ENCODE data around the gene TTC7B. TPM values are rescaled to one million over a fixed set of nuclear protein-coding genes. Genes with fewer than 3 reads are reported as not detected.

Gene TTC7B
- total RNA-seq, 1 donor from 2014 or later, result 40.3 TPM

DNA sequence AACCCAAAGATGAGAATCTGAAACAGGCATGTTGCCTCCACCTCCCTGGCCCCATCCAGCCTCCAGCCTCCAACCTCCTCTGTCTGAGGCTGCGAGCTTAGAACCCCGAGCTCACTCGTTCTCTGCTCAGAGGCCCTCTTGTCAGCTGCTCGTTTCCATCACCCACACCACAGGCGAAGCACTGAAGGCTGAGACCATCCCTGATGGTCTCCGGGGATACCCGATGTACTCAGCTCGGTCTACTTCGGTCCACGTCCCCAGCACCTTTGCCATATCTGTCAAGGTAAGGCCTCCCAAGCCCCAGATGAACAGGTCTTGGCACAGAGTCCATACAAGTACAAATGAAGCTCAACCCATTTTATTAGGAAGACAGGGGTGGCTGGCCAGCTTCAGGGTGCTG, 72.4 kb downstream of the TTC7B start:
- peaks cover 10% of the 10 kb centered on the region for H3K9me3 Mint-ChIP-seq (ENCODE audit: low read depth)
- no peak for DNase-seq (ENCODE audit: low spot score)
- H3K4me1 Mint-ChIP-seq (ENCODE audit: low read depth), result no peaks in the 10 kb centered on the region
- no peaks in the 10 kb centered on the region for H3K27me3 Mint-ChIP-seq (ENCODE audit: low read depth)
- TF ChIP-seq, protein P1, sequence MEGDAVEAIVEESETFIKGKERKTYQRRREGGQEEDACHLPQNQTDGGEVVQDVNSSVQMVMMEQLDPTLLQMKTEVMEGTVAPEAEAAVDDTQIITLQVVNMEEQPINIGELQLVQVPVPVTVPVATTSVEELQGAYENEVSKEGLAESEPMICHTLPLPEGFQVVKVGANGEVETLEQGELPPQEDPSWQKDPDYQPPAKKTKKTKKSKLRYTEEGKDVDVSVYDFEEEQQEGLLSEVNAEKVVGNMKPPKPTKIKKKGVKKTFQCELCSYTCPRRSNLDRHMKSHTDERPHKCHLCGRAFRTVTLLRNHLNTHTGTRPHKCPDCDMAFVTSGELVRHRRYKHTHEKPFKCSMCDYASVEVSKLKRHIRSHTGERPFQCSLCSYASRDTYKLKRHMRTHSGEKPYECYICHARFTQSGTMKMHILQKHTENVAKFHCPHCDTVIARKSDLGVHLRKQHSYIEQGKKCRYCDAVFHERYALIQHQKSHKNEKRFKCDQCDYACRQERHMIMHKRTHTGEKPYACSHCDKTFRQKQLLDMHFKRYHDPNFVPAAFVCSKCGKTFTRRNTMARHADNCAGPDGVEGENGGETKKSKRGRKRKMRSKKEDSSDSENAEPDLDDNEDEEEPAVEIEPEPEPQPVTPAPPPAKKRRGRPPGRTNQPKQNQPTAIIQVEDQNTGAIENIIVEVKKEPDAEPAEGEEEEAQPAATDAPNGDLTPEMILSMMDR (IDR thresholded peaks at IDR 0.05), result no peak
- H3K4me3 Mint-ChIP-seq (ENCODE audit: unreplicated experiment), result no peak overlapping the region
- H3K36me3 Mint-ChIP-seq (ENCODE audit: low read depth), result peaks cover 24% of the 10 kb centered on the region
- H3K27ac Mint-ChIP-seq (ENCODE audit: unreplicated experiment), result no peak overlapping the region

DNA sequence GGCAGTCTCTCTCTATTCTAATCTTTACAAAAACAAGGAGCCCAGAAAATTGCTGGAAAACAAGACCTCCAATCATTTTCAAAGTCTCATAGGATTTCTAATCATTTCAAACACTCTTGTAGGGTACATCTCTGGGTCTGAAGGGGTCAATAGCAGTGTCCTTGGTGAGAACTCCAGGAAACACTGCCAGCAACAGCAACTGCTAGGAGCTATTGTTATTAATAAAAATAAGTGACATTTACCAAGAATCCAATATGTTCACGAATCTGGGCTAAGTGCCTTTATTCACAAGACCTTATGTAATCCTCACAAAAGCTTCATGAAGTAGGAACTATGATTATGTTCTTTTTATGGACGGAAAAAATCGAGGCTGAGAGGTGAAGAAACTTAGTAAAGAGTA, 72.8 kb downstream of the TTC7B start:
- Mint-ChIP-seq H3K4me3 (ENCODE audit: unreplicated experiment) (no peak overlapping the region), H3K36me3 (ENCODE audit: low read depth) (peaks cover 20% of the 10 kb centered on the region), H3K27me3 (ENCODE audit: low read depth) (no peaks in the 10 kb centered on the region), H3K9me3 (ENCODE audit: low read depth) (peaks cover 6% of the 10 kb centered on the region), H3K4me1 (ENCODE audit: low read depth) (no peaks in the 10 kb centered on the region), H3K27ac (ENCODE audit: unreplicated experiment) (no peak overlapping the region)
- TF ChIP-seq, protein P1 (IDR thresholded peaks at IDR 0.05), result no peak
- no peak for DNase-seq (ENCODE audit: low spot score)

DNA sequence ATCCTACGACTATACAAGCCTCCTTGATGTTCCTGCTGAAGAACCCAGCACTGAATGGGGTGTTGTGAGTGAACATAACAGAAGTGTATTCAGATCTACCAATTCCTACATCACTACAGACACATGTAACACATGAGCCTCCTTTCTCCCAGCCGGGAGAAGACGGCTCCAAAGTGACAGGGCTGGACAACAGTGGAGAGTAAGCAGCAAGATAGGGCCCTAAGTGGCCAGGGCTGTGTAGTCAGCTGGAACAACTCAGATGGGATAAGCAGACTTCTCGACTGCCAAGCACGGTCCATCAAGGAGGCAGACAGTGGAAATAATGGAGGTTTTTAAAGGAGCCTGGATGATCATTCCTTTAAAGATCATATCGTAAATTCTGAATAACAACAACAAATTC, 73.5 kb downstream of the TTC7B start:
- H3K27ac Mint-ChIP-seq (ENCODE audit: unreplicated experiment), result no peak overlapping the region

DNA sequence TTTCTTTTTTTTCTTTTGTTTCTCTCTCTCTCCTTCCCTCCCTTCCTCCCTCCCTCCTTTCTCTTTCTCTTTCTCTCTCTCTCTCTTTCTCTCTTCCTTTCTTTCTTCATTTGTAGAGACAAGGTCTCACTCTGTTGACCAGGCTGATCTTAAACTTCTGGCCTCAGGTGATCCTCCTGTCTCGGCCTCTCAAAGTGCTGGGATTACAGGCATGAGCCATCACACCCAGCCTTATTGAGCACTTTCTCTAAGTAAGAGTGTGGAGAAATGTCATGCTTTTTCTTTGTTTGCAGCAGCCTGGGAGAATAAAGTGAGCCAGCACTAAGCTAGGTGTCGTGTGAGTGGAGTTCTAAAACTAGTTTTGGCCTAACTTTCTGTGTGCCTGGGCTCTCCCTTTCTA, 74.0 kb downstream of the TTC7B start:
- Mint-ChIP-seq H3K27ac (ENCODE audit: unreplicated experiment) (no peak overlapping the region), H3K27me3 (ENCODE audit: low read depth) (no peaks in the 10 kb centered on the region), H3K9me3 (ENCODE audit: low read depth) (peaks cover under 1% of the 10 kb centered on the region), H3K4me1 (ENCODE audit: low read depth) (no peaks in the 10 kb centered on the region), H3K36me3 (ENCODE audit: low read depth) (peaks cover 15% of the 10 kb centered on the region), H3K4me3 (ENCODE audit: unreplicated experiment) (no peak overlapping the region)
- TF ChIP-seq, protein P1 (IDR thresholded peaks at IDR 0.05), result no peak
- no peak for DNase-seq (ENCODE audit: low spot score)

More for the DNA sequence above, 73.5 kb downstream of the TTC7B start:
- Mint-ChIP-seq H3K4me1 (ENCODE audit: low read depth) (no peaks in the 10 kb centered on the region), H3K36me3 (ENCODE audit: low read depth) (peaks cover 18% of the 10 kb centered on the region), H3K9me3 (ENCODE audit: low read depth) (peaks cover 4% of the 10 kb centered on the region), H3K27me3 (ENCODE audit: low read depth) (no peaks in the 10 kb centered on the region), H3K4me3 (ENCODE audit: unreplicated experiment) (no peak overlapping the region)
- TF ChIP-seq, protein P1 (IDR thresholded peaks at IDR 0.05), result no peak
- no peak for DNase-seq (ENCODE audit: low spot score)

DNA sequence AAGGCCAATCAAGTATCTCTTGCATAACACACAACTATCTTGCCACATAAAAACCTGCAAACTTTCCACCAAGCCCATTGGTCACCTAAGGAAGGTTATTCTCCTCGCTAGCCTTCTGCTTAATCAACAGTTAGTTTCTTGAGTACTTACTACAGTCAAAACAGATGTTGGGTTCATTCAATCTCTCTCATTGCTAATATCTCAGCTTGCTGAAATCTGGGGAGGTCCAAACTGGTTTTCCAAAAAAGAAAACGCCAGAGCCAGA, 74.6 kb downstream of the TTC7B start:
- H3K4me3 Mint-ChIP-seq (ENCODE audit: unreplicated experiment), result no peak overlapping the region
- no peaks in the 10 kb centered on the region for H3K4me1 Mint-ChIP-seq (ENCODE audit: low read depth)
- no peak overlapping the region for H3K27ac Mint-ChIP-seq (ENCODE audit: unreplicated experiment)
- DNase-seq (ENCODE audit: low spot score), result no peak
- TF ChIP-seq, protein P1 (IDR thresholded peaks at IDR 0.05), result no peak
- peaks cover 15% of the 10 kb centered on the region for H3K36me3 Mint-ChIP-seq (ENCODE audit: low read depth)
- H3K9me3 Mint-ChIP-seq (ENCODE audit: low read depth), result no peaks in the 10 kb centered on the region
- H3K27me3 Mint-ChIP-seq (ENCODE audit: low read depth), result no peaks in the 10 kb centered on the region
